Lower leg skin (tissue), 3 donors: ENCODE data around the gene ASS1.

Source experiments
- CTCF ChIP-seq, 3 donors: fragments of 450-650 bp; IDR thresholded peaks; one replicate each; pipeline ENCODE4 v1.5.1; 2016; ENCODE audit warnings: antibody characterized with exemption in 3 of 3, mild to moderate bottlenecking in 3 of 3, moderate library complexity in 2 of 3
- POLR2A ChIP-seq, 2 donors: fragments of 450-650 bp; IDR thresholded peaks; one replicate each; pipeline ENCODE4 v1.6.1; 2016 to 2017; ENCODE audit warnings: antibody characterized with exemption in 2 of 2, mild to moderate bottlenecking in 1 of 2, moderate library complexity in 1 of 2

GRCh38 chr9:130473566-130473965 lies 28.8 kb downstream of the ASS1 start:
- TF ChIP-seq CTCF (IDR thresholded peaks at IDR 0.05) (no peak), POLR2A (IDR thresholded peaks at IDR 0.05) (no peak)
